Measurements from ENCODE around the gene MCTP2.

DNA sequence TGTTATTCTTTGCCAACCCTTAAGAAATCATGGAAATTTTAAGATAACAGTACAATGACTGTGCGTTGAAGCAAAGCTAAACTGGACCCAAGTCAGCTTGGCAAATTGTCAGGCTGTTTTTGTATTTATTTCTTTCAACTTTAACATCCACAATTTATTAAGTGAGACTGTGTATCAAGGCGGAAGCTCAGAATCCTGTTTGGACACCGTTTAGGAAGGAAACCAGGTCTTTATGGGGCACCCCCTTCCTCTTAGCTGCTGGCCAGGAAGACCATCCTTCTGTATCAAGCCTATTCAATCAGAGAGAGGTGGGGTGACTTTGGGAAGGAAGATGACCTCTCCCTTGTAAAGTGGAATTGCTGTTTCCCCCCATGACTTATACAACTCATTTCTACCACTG, 166.0 kb downstream of the MCTP2 start:
- TF ChIP-seq, protein P1, sequence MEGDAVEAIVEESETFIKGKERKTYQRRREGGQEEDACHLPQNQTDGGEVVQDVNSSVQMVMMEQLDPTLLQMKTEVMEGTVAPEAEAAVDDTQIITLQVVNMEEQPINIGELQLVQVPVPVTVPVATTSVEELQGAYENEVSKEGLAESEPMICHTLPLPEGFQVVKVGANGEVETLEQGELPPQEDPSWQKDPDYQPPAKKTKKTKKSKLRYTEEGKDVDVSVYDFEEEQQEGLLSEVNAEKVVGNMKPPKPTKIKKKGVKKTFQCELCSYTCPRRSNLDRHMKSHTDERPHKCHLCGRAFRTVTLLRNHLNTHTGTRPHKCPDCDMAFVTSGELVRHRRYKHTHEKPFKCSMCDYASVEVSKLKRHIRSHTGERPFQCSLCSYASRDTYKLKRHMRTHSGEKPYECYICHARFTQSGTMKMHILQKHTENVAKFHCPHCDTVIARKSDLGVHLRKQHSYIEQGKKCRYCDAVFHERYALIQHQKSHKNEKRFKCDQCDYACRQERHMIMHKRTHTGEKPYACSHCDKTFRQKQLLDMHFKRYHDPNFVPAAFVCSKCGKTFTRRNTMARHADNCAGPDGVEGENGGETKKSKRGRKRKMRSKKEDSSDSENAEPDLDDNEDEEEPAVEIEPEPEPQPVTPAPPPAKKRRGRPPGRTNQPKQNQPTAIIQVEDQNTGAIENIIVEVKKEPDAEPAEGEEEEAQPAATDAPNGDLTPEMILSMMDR (IDR thresholded peaks at IDR 0.05) = no peak
- no peak for TF ChIP-seq POLR2AphosphoS5 (IDR thresholded peaks at IDR 0.05; ENCODE audit: low read depth, low read length)
- TF ChIP-seq, protein P2, sequence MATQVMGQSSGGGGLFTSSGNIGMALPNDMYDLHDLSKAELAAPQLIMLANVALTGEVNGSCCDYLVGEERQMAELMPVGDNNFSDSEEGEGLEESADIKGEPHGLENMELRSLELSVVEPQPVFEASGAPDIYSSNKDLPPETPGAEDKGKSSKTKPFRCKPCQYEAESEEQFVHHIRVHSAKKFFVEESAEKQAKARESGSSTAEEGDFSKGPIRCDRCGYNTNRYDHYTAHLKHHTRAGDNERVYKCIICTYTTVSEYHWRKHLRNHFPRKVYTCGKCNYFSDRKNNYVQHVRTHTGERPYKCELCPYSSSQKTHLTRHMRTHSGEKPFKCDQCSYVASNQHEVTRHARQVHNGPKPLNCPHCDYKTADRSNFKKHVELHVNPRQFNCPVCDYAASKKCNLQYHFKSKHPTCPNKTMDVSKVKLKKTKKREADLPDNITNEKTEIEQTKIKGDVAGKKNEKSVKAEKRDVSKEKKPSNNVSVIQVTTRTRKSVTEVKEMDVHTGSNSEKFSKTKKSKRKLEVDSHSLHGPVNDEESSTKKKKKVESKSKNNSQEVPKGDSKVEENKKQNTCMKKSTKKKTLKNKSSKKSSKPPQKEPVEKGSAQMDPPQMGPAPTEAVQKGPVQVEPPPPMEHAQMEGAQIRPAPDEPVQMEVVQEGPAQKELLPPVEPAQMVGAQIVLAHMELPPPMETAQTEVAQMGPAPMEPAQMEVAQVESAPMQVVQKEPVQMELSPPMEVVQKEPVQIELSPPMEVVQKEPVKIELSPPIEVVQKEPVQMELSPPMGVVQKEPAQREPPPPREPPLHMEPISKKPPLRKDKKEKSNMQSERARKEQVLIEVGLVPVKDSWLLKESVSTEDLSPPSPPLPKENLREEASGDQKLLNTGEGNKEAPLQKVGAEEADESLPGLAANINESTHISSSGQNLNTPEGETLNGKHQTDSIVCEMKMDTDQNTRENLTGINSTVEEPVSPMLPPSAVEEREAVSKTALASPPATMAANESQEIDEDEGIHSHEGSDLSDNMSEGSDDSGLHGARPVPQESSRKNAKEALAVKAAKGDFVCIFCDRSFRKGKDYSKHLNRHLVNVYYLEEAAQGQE (IDR thresholded peaks at IDR 0.05; ENCODE audit: insufficient read depth in 1 of 2, low read depth in 2 of 2, low read length in 1 of 2) = no peak
- TF ChIP-seq SIN3A (IDR thresholded peaks at IDR 0.05; ENCODE audit: borderline replicate concordance, insufficient read depth, low read depth, low read length) = no peak

All from Panc1 (cell line).